ENCODE results near the gene RIBC2. TPM values are rescaled to one million over a fixed set of nuclear protein-coding genes. Genes with fewer than 3 reads are reported as not detected.

Gene RIBC2
- total RNA-seq, 1 experiment from 2014 or later = 2.9 TPM

- Histone ChIP-seq H3K9me3 (ENCODE audit: control insufficient read depth, insufficient read depth, low read depth, low read length) (no peaks in the 10 kb centered on the region), H3K27ac (ENCODE audit: low read length) (no peak overlapping the region), H3K27me3 (ENCODE audit: control insufficient read depth, insufficient read depth, low read length) (no peaks in the 10 kb centered on the region), H3K36me3 (ENCODE audit: control insufficient read depth, insufficient read depth, low read length) (no peaks in the 10 kb centered on the region), H3K4me3 (ENCODE audit: low read depth in 2 of 2, low read length in 2 of 2) (no peak overlapping the region), H3K4me1 (ENCODE audit: control insufficient read depth, insufficient read depth, low read length) (peaks cover 8% of the 10 kb centered on the region; the same call in 1 of the 2 replicates)
- BruUV-seq (replicated peaks) = no TSS peak
- intact Hi-C loops (cut with micrococcal nuclease; ENCODE audit: unreplicated experiment) (no loop called here), in situ Hi-C loops (cut with HindIII; ENCODE audit: low pct_unique_long_range_greater_than_20kb, low sequenced_read_pairs) (no loop called here)
- ChIA-PET CTCF (no interaction called here), POLR2A (no interaction called here)
- no peak for ATAC-seq
- DNase-seq (ENCODE audit: low read depth, low spot score) = no peak
- no peak for TF ChIP-seq CTCF (IDR thresholded peaks at IDR 0.05)
- TF ChIP-seq SIN3A (IDR thresholded peaks at IDR 0.05; ENCODE audit: borderline replicate concordance, insufficient read depth, low read depth, low read length) = no peak
- TF ChIP-seq POLR2AphosphoS5 (IDR thresholded peaks at IDR 0.05; ENCODE audit: low read depth, low read length) = no peak
- TF ChIP-seq REST (IDR thresholded peaks at IDR 0.05; ENCODE audit: insufficient read depth in 1 of 2, low read depth in 2 of 2, low read length in 1 of 2) = no peak
- no peak for TF ChIP-seq TCF7L2 (IDR thresholded peaks at IDR 0.05; ENCODE audit: low read depth, low read length)
These were observed 55.4 kb downstream of the RIBC2 start for GRCh38 chr22:45468872-45469271.

DNA sequence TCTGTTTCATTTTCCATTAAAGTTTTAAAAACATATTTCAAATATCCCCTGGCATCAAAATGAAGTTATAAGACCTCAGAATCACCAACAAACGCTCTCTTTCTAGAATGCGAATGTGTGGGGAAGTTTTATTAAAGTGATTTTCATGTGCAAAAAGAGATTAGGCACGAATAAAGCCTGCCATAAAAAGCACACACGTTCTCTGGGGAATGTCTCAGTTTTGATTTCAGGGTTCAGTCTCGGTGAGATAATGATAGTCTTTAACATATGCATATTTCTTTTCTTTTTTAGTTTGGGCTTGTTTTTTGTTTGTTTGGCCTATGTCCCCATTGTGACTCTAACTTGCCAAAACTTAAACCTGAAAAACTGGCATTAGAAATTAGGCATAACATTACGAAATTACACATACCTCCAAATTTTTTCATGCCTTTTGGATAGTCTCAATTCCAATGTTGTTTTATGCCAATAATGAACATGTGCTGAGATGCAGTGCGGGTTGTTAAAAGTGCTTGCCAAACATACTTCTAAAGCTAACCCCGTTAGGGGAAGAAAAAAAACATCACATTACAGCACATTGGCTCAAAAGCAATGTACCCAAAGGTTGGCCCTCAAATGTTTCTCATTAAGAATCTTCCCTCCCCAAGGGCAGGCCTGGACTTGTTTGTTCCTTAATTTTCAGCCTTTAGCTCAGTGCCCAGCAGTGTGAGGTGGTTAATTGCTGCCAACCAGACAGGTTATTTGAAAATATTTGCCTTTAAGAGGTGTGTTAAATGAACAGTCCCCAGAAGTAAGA, 56.0 kb downstream of the RIBC2 start:
- in situ Hi-C loops (cut with HindIII; ENCODE audit: low pct_unique_long_range_greater_than_20kb, low sequenced_read_pairs) = no loop called here
- Histone ChIP-seq H3K36me3 (ENCODE audit: control insufficient read depth, insufficient read depth, low read length) (no peaks in the 10 kb centered on the region), H3K27ac (ENCODE audit: low read length) (peak overlapping the region; percentile 9; the same call in 1 of the 2 replicates), H3K4me1 (ENCODE audit: control insufficient read depth, insufficient read depth, low read length) (peaks cover 8% of the 10 kb centered on the region; the same call in 1 of the 2 replicates), H3K27me3 (ENCODE audit: control insufficient read depth, insufficient read depth, low read length) (no peaks in the 10 kb centered on the region), H3K4me3 (ENCODE audit: low read depth in 2 of 2, low read length in 2 of 2) (no peak overlapping the region), H3K9me3 (ENCODE audit: control insufficient read depth, insufficient read depth, low read depth, low read length) (no peaks in the 10 kb centered on the region)
- ChIA-PET POLR2A (no interaction called here), CTCF (no interaction called here)
- DNase-seq (ENCODE audit: low read depth, low spot score) (no peak), ATAC-seq (no peak)
- intact Hi-C loops (cut with micrococcal nuclease; ENCODE audit: unreplicated experiment) = no loop called here
- BruUV-seq (replicated peaks) = no TSS peak
- TF ChIP-seq REST (IDR thresholded peaks at IDR 0.05; ENCODE audit: insufficient read depth in 1 of 2, low read depth in 2 of 2, low read length in 1 of 2) = no peak
- TF ChIP-seq SIN3A (IDR thresholded peaks at IDR 0.05; ENCODE audit: borderline replicate concordance, insufficient read depth, low read depth, low read length) = no peak
- TF ChIP-seq TCF7L2 (IDR thresholded peaks at IDR 0.05; ENCODE audit: low read depth, low read length) = no peak
- TF ChIP-seq CTCF (IDR thresholded peaks at IDR 0.05) = no peak
- no peak for TF ChIP-seq POLR2AphosphoS5 (IDR thresholded peaks at IDR 0.05; ENCODE audit: low read depth, low read length)

Data from Panc1 (cell line).